K562 (cell line): ENCODE measurements around the gene NR2F6. TPM values are rescaled to one million over a fixed set of nuclear protein-coding genes. Genes with fewer than 3 reads are reported as not detected.

Experiments
- ATAC-seq: fragments of 200-7000 bp; cut with Tn5 transposase; 3 replicates; pipeline ENCODE4 v1.9.1; 2020; ENCODE audit warnings: moderate library complexity
- BruUV-seq: library from RNA; stranded (reverse); fragments of 400-500 nt; replicated peaks from 2 replicates; lab custom pipeline; 2021; lab: Mats Ljungman, UMichigan
- CTCF ChIA-PET: fragments of 300-600 bp; formaldehyde crosslinking; extraction: SDS; loops from one replicate; lab custom pipeline; 2021; ENCODE audit warnings: low intra/inter-chr PET ratio; lab: Yijun Ruan, JAX
- POLR2A ChIA-PET: fragments of 300-600, 350-650 bp; sonication (Branson Sonifier 250); formaldehyde crosslinking; extraction: SDS; loops from one replicate; lab custom pipeline; 2021; ENCODE audit warnings: antibody characterized with exemption, inconsistent platforms; lab: Yijun Ruan, JAX
- DNase-seq, 4 experiments: peaks; one replicate each; pipeline versions ENCODE4 v3.0.0 to v3.0.0-alpha.2; 2011 to 2018; ENCODE audit warnings: low spot score in 3 of 4, mixed read lengths in 3 of 4; ENCODE audit errors: extremely low read depth in 1 of 4
- FAIRE-seq: peaks from 2 replicates; lab custom pipeline; 2011; peaks lifted over from hg19 to GRCh38; lab: Jason Lieb, UNC
- H2AFZ ChIP-seq: 2 replicates; pipeline ENCODE4 v1.6.0; 2011; ENCODE audit warnings: low read depth, low read length, control low read depth, inconsistent platforms
- H3K27ac ChIP-seq: fragments of 200-600 bp; 3 replicates; pipeline ENCODE4 v1.8.0; 2011; ENCODE audit warnings: low read depth, mild to moderate bottlenecking, control low read depth, inconsistent platforms, low read length, moderate library complexity, mixed read lengths; ENCODE audit errors: extremely low read depth
- H3K27me3 ChIP-seq, 2 experiments: fragments of 300-600 bp in 1 of 2; 2 replicates in 1 of 2; 3 replicates in 1 of 2; pipeline versions ENCODE4 v1.6.0 to v1.8.0; 2011; ENCODE audit warnings: inconsistent platforms in 2 of 2, low read length in 2 of 2, mild to moderate bottlenecking in 1 of 2, mixed read lengths in 1 of 2, moderate library complexity in 1 of 2; ENCODE audit not compliant: control insufficient read depth in 2 of 2, insufficient read depth in 2 of 2
- H3K36me3 ChIP-seq: fragments of 300-600 bp; 3 replicates; pipeline ENCODE4 v1.8.0; 2011; ENCODE audit warnings: mild to moderate bottlenecking, low read length, inconsistent platforms; ENCODE audit not compliant: control insufficient read depth, insufficient read depth
- H3K4me1 ChIP-seq, 2 experiments: fragments of 200-600 bp in 1 of 2; replicated peaks in 1 of 2; 2 replicates in 1 of 2; 3 replicates in 1 of 2; pipeline versions ENCODE4 v1.5.1 to v1.8.0; 2011; ENCODE audit warnings: inconsistent platforms in 2 of 2, low read length in 2 of 2, mild to moderate bottlenecking in 1 of 2, mixed read lengths in 1 of 2, moderate library complexity in 1 of 2; ENCODE audit not compliant: control insufficient read depth in 2 of 2, insufficient read depth in 2 of 2
- H3K4me2 ChIP-seq: 2 replicates; pipeline ENCODE4 v1.6.1; 2011; ENCODE audit warnings: low read length, control low read depth, inconsistent platforms, mixed read lengths; ENCODE audit not compliant: insufficient read depth
- H3K4me3 ChIP-seq: fragments of 200-600 bp; sonication (generic), shearing (Covaris generic); 2 replicates; pipeline ENCODE4 v1.5.1; 2016; ENCODE audit warnings: control low read depth, inconsistent platforms
- H3K79me2 ChIP-seq: fragments of 200-600 bp; 3 replicates; pipeline ENCODE4 v1.8.0; 2011; ENCODE audit warnings: low read length, inconsistent platforms; ENCODE audit not compliant: control insufficient read depth, insufficient read depth
- H3K9ac ChIP-seq, 2 experiments: 2 replicates each; pipeline versions ENCODE4 v1.6.0 to v1.6.1; 2011; ENCODE audit warnings: low read depth in 2 of 2, low read length in 2 of 2, control low read depth in 1 of 2, inconsistent platforms in 1 of 2, mild to moderate bottlenecking in 1 of 2, mixed read lengths in 1 of 2; ENCODE audit not compliant: insufficient read depth in 1 of 2
- H3K9me1 ChIP-seq: one replicate; pipeline ENCODE4 v1.6.0; 2011; ENCODE audit warnings: inconsistent platforms, mild to moderate bottlenecking, low read length, moderate library complexity; ENCODE audit not compliant: control insufficient read depth, insufficient read depth
- H3K9me3 ChIP-seq: replicated peaks from 2 replicates; pipeline ENCODE4 v1.5.1; 2011; ENCODE audit warnings: low read depth, low read length, inconsistent platforms; ENCODE audit not compliant: control insufficient read depth, insufficient read depth
- H4K20me1 ChIP-seq: replicated peaks from 2 replicates; pipeline ENCODE4 v1.6.1; 2011; ENCODE audit warnings: low read length, inconsistent platforms, mixed read lengths; ENCODE audit not compliant: control insufficient read depth, insufficient read depth
- CCNT2 ChIP-seq: IDR thresholded peaks from 2 replicates; pipeline ENCODE4 v1.6.1; 2011; ENCODE audit warnings: borderline replicate concordance, low read depth, mild to moderate bottlenecking, moderate library complexity, mixed read lengths, low read length; ENCODE audit not compliant: insufficient read length; ENCODE audit errors: extremely low read depth
- CREB3 ChIP-seq: fragments of 450-650 bp; conservative IDR thresholded peaks from 2 replicates; pipeline ENCODE4 v1.6.1; 2016; ENCODE audit warnings: missing genetic modification characterization, low read depth, mild to moderate bottlenecking, missing compliant biosample characterization, moderate library complexity
- HIVEP1 ChIP-seq: fragments of 250-450 bp; sonication (Bioruptor Pico); IDR thresholded peaks from 2 replicates; pipeline ENCODE4 v1.4.0; 2020; ENCODE audit warnings: mild to moderate bottlenecking
- OTX1 ChIP-seq: fragments of 450-650 bp; formaldehyde crosslinking; IDR thresholded peaks from 2 replicates; pipeline ENCODE4 v1.4.0; 2022; ENCODE audit warnings: mild to moderate bottlenecking
- POLR2G ChIP-seq: fragments of 200-400 bp; formaldehyde crosslinking; IDR thresholded peaks from 2 replicates; pipeline ENCODE4 v1.6.1; 2017; ENCODE audit warnings: low read depth, mild to moderate bottlenecking, antibody characterized with exemption, low read length, moderate library complexity
- RBM22 ChIP-seq: fragments of 200-400 bp; formaldehyde crosslinking; IDR thresholded peaks from 2 replicates; pipeline ENCODE4 v1.6.1; 2018; ENCODE audit warnings: low read length, low read depth; ENCODE audit not compliant: poor library complexity, severe bottlenecking
- SAFB ChIP-seq: fragments of 200-400 bp; formaldehyde crosslinking; IDR thresholded peaks from 2 replicates; pipeline ENCODE4 v1.6.1; 2017; ENCODE audit warnings: low read depth, low read length, borderline replicate concordance
- SRSF1 ChIP-seq: fragments of 200-400 bp; formaldehyde crosslinking; IDR thresholded peaks from 2 replicates; pipeline ENCODE4 v1.6.1; 2017; ENCODE audit warnings: mild to moderate bottlenecking, low read depth, low read length, moderate library complexity
- TSC22D4 ChIP-seq: fragments of 450-650 bp; IDR thresholded peaks from 2 replicates; pipeline ENCODE4 v1.6.1; 2016; ENCODE audit warnings: missing genetic modification characterization, missing biosample characterization, control low read depth
- ZNF407 ChIP-seq: fragments of 450-650 bp; IDR thresholded peaks from 2 replicates; pipeline ENCODE4 v1.6.1; 2016; ENCODE audit warnings: low read depth
- ZNF75A ChIP-seq: fragments of 450-650 bp; formaldehyde crosslinking; IDR thresholded peaks from 2 replicates; pipeline ENCODE4 v1.4.0; 2020; ENCODE audit warnings: mild to moderate bottlenecking
- WGBS: fragments of 100-300 bp; shearing (Covaris generic); methylation state at CpG from one replicate; pipeline ENCODE4 v1.1.6; 2016; ENCODE audit warnings: low coverage, mixed read lengths; ENCODE audit not compliant: insufficient coverage; ENCODE audit errors: missing lambda C conversion rate; 5-methylcytosine and 5-hydroxymethylcytosine counted together
- in situ Hi-C: fragments of 300-500 bp; cut with MboI; formaldehyde crosslinking; loops from 4 replicates; pipeline ENCODE4 v1.15.0; 2018; ENCODE audit warnings: inconsistent platforms, mixed read lengths
- intact Hi-C: fragments of 100-400 bp; cut with micrococcal nuclease; formaldehyde crosslinking; loops from 2 replicates; pipeline ENCODE4 v1.14.2; 2022
- polyA plus RNA-seq, 8 experiments: library from polyadenylated mRNA; depleted of rRNA in 4 of 8; stranded (reverse) in 5 of 8; unstranded in 3 of 8; fragments of >200 nt; fragmentation: Nextera tagmentation in 2 of 8; fragmentation: Illumina TruSeq in 1 of 8; extraction: Ambion mirVana in 2 of 8; extraction: Trizol in 1 of 8; gene quantifications; 2 replicates each; pipeline versions ENCODE4 v1.2.1 to v1.2.3, GENCODE V29; 2011 to 2014; ENCODE audit warnings: inconsistent platforms in 1 of 8, missing spikeins in 1 of 8
- total RNA-seq, 7 experiments: library from RNA; depleted of rRNA in 6 of 7; stranded (reverse); fragments of >200 nt in 6 of 7; fragmentation: Illumina TruSeq in 2 of 7; extraction: Trizol in 2 of 7; gene quantifications; 2 replicates each; pipeline versions ENCODE4 v1.2.1 to v1.2.3, GENCODE V29; 2011 to 2021; ENCODE audit warnings: low replicate concordance in 1 of 7

NR2F6 gene
- total and polyA plus RNA-seq, 9 of the 15 experiments (the other 6 are each of a cell fraction or from before 2014, with no cell fraction given) = 0.76 to 97.5 (median 18.8) TPM

DNA sequence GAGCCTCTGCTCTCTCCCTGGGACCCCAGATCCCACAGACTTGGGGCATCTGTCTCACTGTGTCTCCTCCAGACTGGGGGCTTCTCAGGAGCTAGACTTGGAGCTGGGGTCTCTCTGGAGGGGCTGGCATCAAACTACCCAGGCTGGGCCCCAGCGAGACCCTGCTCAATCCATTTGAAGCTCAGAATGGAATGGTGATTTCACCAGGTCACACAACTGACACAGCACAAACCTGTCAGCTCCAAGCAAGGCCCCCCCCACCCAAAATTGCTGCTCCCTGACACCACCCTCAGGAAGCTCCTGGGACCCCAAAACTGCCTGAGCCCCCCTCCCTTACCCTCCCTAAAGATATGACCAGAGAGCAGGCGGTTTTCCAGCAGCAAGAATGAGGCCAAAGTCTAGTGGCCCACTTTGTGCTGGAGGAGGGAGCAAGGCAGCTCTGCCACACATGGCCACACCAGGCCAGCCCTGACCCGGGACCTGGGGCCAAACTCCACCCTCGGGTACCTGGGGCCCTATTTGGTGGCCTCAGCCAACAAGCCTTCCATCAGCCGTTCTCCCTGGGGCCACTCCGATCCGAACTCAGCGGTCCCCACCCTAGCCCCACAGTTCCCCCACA lies 2.4 kb downstream of the NR2F6 start:
- CTCF ChIA-PET = no interaction called here
- Histone ChIP-seq H3K4me1 (peaks cover 30 to 72% of the 10 kb centered on the region in 2 experiments), H3K9ac (peak overlapping the region; percentile 65 to 91), H3K9me1 (no peaks in the 10 kb centered on the region), H3K9me3 (no peaks in the 10 kb centered on the region), H3K27me3 (no peaks in the 10 kb centered on the region), H2AFZ (no peak overlapping the region), H4K20me1 (peaks cover 15% of the 10 kb centered on the region), H3K4me3 (peak overlapping the region; percentile 80), H3K79me2 (peaks cover 54% of the 10 kb centered on the region), H3K27ac (peak overlapping the region; percentile 86), H3K4me2 (peak overlapping the region; percentile 93), H3K36me3 (peaks cover 28% of the 10 kb centered on the region; the same call in 2 of the 3 replicates)
- in situ Hi-C loops (no loop called here), intact Hi-C loops (no loop called here)
- ATAC-seq (peak; percentile 4), DNase-seq (no peak), FAIRE-seq (no peak)
- WGBS = 32% methylated on average over 5 of the region's 8 CpGs
- no TSS peak for BruUV-seq
- POLR2A ChIA-PET = interaction anchor here (0.7 to 11.3 kb wide), 7 partner anchors 9 to 616 kb away, joined by 3 to 129 read pairs (median 4); partner anchors contain the start of genes DDA1, OCEL1 and USE1
- no peak for TF ChIP-seq CREB3 (tag)
- TF ChIP-seq SAFB = no peak
- TF ChIP-seq ZNF407 = no peak
- TF ChIP-seq SRSF1 = no peak
- no peak for TF ChIP-seq TSC22D4
- 0 out of 2 replicates have a peak, but pooled peaks have one; percentile 5 for TF ChIP-seq POLR2G
- TF ChIP-seq ZNF75A (CRISPR knock-in tag) = no peak
- TF ChIP-seq OTX1 (CRISPR knock-in tag) = no peak
- TF ChIP-seq HIVEP1 (CRISPR knock-in tag) = no peak
- no peak for TF ChIP-seq CCNT2
- TF ChIP-seq RBM22 = peak; percentile 11
